Neuronal stem cell (in vitro differentiated cells): ENCODE data around the gene S100P.

Experiments
- DNase-seq: peaks from one replicate; pipeline ENCODE4 v3.0.0-alpha.2; 2013; ENCODE audit warnings: low spot score
- H2AFZ ChIP-seq: one replicate; pipeline ENCODE4 v1.6.1; 2013; ENCODE audit warnings: mild to moderate bottlenecking, low read length, inconsistent platforms
- H2AK5ac ChIP-seq: 2 replicates; pipeline ENCODE4 v1.6.1; 2013; ENCODE audit warnings: low read depth, mild to moderate bottlenecking, inconsistent platforms, low read length, moderate library complexity, mixed read lengths
- H2BK120ac ChIP-seq: 2 replicates; pipeline ENCODE4 v1.6.1; 2013; ENCODE audit warnings: low read depth, mild to moderate bottlenecking, inconsistent platforms, low read length, moderate library complexity, mixed read lengths
- H2BK12ac ChIP-seq: one replicate; pipeline ENCODE4 v1.6.1; 2013; ENCODE audit warnings: low read length, inconsistent platforms
- H2BK15ac ChIP-seq: 2 replicates; pipeline ENCODE4 v1.6.1; 2013; ENCODE audit warnings: mild to moderate bottlenecking, low read length, inconsistent platforms, mixed read lengths
- H2BK5ac ChIP-seq: one replicate; pipeline ENCODE4 v1.6.1; 2013; ENCODE audit warnings: inconsistent platforms, mild to moderate bottlenecking, low read length, moderate library complexity
- H3K14ac ChIP-seq: one replicate; pipeline ENCODE4 v1.6.1; 2013; ENCODE audit warnings: low read length, inconsistent platforms
- H3K18ac ChIP-seq: 2 replicates; pipeline ENCODE4 v1.6.1; 2013; ENCODE audit warnings: low read length, inconsistent platforms
- H3K23ac ChIP-seq: 2 replicates; pipeline ENCODE4 v1.6.1; 2013; ENCODE audit warnings: low read depth, mild to moderate bottlenecking, mixed read lengths, low read length, inconsistent platforms; ENCODE audit not compliant: poor library complexity
- H3K27ac ChIP-seq: replicated peaks from 3 replicates; pipeline ENCODE4 v1.5.1; 2013; ENCODE audit warnings: low read length, inconsistent platforms
- H3K27me3 ChIP-seq, 3 experiments: 2 replicates each; pipeline ENCODE4 v1.6.1; 2013; ENCODE audit warnings: low read length in 3 of 3, mild to moderate bottlenecking in 2 of 3, inconsistent platforms in 1 of 3, low read depth in 1 of 3, mixed read lengths in 1 of 3, moderate library complexity in 1 of 3; ENCODE audit not compliant: control insufficient read depth in 3 of 3, insufficient read depth in 3 of 3
- H3K36me3 ChIP-seq, 2 donors: replicated peaks in 1 of 2; 2 replicates each; pipeline ENCODE4 v1.6.1; 2013; ENCODE audit warnings: low read length in 2 of 2; ENCODE audit not compliant: control insufficient read depth in 2 of 2, insufficient read depth in 2 of 2
- H3K4ac ChIP-seq: 2 replicates; pipeline ENCODE4 v1.6.1; 2013; ENCODE audit warnings: inconsistent platforms, mild to moderate bottlenecking, low read length, moderate library complexity
- H3K4me1 ChIP-seq, 2 donors: 1 replicate in 1 of 2; 2 replicates in 1 of 2; pipeline ENCODE4 v1.6.1; 2013; ENCODE audit warnings: low read length in 2 of 2, low read depth in 1 of 2; ENCODE audit not compliant: control insufficient read depth in 2 of 2, insufficient read depth in 1 of 2
- H3K4me2 ChIP-seq: one replicate; pipeline ENCODE4 v1.6.1; 2013; ENCODE audit warnings: mild to moderate bottlenecking, low read length, inconsistent platforms; ENCODE audit not compliant: insufficient read depth, poor library complexity, severe bottlenecking
- H3K4me3 ChIP-seq, 2 donors: 2 replicates each; pipeline ENCODE4 v1.5.1; 2013; ENCODE audit warnings: low read length in 2 of 2, mild to moderate bottlenecking in 2 of 2, inconsistent platforms in 1 of 2, moderate library complexity in 1 of 2
- H3K79me1 ChIP-seq: one replicate; pipeline ENCODE4 v1.6.1; 2013; ENCODE audit warnings: low read depth, mild to moderate bottlenecking, inconsistent platforms, low read length, moderate library complexity
- H3K9ac ChIP-seq: one replicate; pipeline ENCODE4 v1.6.1; 2013; ENCODE audit warnings: mild to moderate bottlenecking, low read depth, low read length, inconsistent platforms; ENCODE audit not compliant: poor library complexity
- H3K9me3 ChIP-seq, 2 donors: replicated peaks in 1 of 2; 2 replicates each; pipeline versions ENCODE3 to v1.6.1; 2013; ENCODE audit warnings: low read length in 2 of 2, mild to moderate bottlenecking in 2 of 2, inconsistent platforms in 1 of 2, low read depth in 1 of 2, mixed read lengths in 1 of 2, moderate library complexity in 1 of 2; ENCODE audit not compliant: control insufficient read depth in 2 of 2, insufficient read depth in 1 of 2
- H4K8ac ChIP-seq: one replicate; pipeline ENCODE4 v1.6.1; 2013; ENCODE audit warnings: low read depth, mild to moderate bottlenecking, inconsistent platforms, low read length, moderate library complexity
- H4K91ac ChIP-seq: one replicate; pipeline ENCODE4 v1.6.1; 2013; ENCODE audit warnings: low read length, low read depth, mild to moderate bottlenecking, inconsistent platforms; ENCODE audit not compliant: poor library complexity
- WGBS, 2 donors: extraction: QIAGEN DNeasy Blood & Tissue Kit; methylation state at CpG; one replicate each; pipeline ENCODE4 v1.1.7; 2013; ENCODE audit warnings: missing lambda C conversion rate in 2 of 2, mixed read lengths in 1 of 2; ENCODE audit not compliant: insufficient read length in 2 of 2, insufficient replicate concordance in 1 of 2; ENCODE audit errors: extremely low coverage in 2 of 2; 5-methylcytosine and 5-hydroxymethylcytosine counted together

S100P gene

GRCh38 chr4:6697131-6697530, 3.5 kb downstream of the S100P start:
- no peak overlapping the region for H3K4me2 ChIP-seq
- H3K36me3 ChIP-seq = peaks cover 0 to 17% of the 10 kb centered on the region in 2 donors
- H4K91ac ChIP-seq = no peak overlapping the region
- H2AFZ ChIP-seq = no peak overlapping the region
- no peak overlapping the region for H3K23ac ChIP-seq
- H3K4ac ChIP-seq = no peak overlapping the region
- H2BK120ac ChIP-seq = no peak overlapping the region
- no peak overlapping the region for H2BK5ac ChIP-seq
- no peak overlapping the region for H3K18ac ChIP-seq
- no peak overlapping the region for H3K27ac ChIP-seq
- H3K9me3 ChIP-seq = peaks cover 0 to 7% of the 10 kb centered on the region in 2 donors
- no CpG with 5 or more reads among the region's 6 CpGs for WGBS, 2 donors
- H2BK12ac ChIP-seq = no peak overlapping the region
- no peak overlapping the region for H2AK5ac ChIP-seq
- no peak overlapping the region for H2BK15ac ChIP-seq
- H3K79me1 ChIP-seq = peaks cover 2% of the 10 kb centered on the region
- no peak for DNase-seq
- no peak overlapping the region for H3K9ac ChIP-seq
- no peaks in the 10 kb centered on the region for H3K27me3 ChIP-seq
- no peak overlapping the region for H4K8ac ChIP-seq
- no peak overlapping the region for H3K14ac ChIP-seq
- no peak overlapping the region for H3K4me3 ChIP-seq
- no peaks in the 10 kb centered on the region for H3K4me1 ChIP-seq

DNA sequence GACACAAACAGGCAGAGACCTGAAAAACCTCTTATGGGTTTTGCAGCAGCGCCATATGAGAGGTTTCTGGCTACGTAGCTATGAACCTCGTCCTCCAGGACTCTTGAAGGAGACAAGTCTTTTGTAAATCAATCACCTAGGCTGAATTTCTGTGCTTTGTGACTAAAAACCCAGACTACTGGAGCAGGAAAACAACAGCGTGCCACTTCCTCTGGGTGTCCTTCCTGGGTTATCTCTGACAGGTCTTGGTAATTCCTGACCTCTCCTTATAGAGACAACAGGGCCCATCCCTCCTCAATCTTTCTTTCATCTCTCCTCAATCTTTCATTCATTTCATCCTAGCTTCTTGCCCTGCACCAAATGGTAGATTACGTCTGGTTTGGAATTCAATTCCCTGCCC, 5.7 kb downstream of the S100P start:
- Histone ChIP-seq H4K91ac (no peak overlapping the region), H2BK12ac (no peak overlapping the region), H3K4ac (no peak overlapping the region), H2BK5ac (no peak overlapping the region), H3K4me3 (no peak overlapping the region), H3K4me2 (no peak overlapping the region), H3K14ac (no peak overlapping the region), H3K4me1 (no peaks in the 10 kb centered on the region), H4K8ac (no peak overlapping the region), H2BK120ac (no peak overlapping the region), H2AFZ (no peak overlapping the region), H3K36me3 (peaks cover 9 to 37% of the 10 kb centered on the region in 2 donors), H3K23ac (no peak overlapping the region), H2BK15ac (no peak overlapping the region), H3K79me1 (peaks cover 5% of the 10 kb centered on the region), H3K9ac (no peak overlapping the region), H3K27ac (no peak overlapping the region), H3K9me3 (peaks cover 11 to 27% of the 10 kb centered on the region in 2 donors), H3K27me3 (no peaks in the 10 kb centered on the region), H3K18ac (no peak overlapping the region), H2AK5ac (no peak overlapping the region)
- WGBS, 2 donors = no CpG with 5 or more reads among the region's 5 CpGs
- DNase-seq = no peak

GRCh38 chr4:6699903-6700302, 6.2 kb downstream of the S100P start:
- Histone ChIP-seq H3K27ac (no peak overlapping the region), H3K4me2 (no peak overlapping the region), H2BK120ac (no peak overlapping the region), H3K18ac (no peak overlapping the region), H4K8ac (no peak overlapping the region), H2AFZ (no peak overlapping the region), H3K23ac (no peak overlapping the region), H3K4me1 (no peaks in the 10 kb centered on the region), H4K91ac (no peak overlapping the region), H2BK15ac (no peak overlapping the region), H3K4ac (no peak overlapping the region), H3K27me3 (no peaks in the 10 kb centered on the region), H3K9ac (no peak overlapping the region), H2AK5ac (no peak overlapping the region), H3K36me3 (peaks cover 9 to 42% of the 10 kb centered on the region in 2 donors), H2BK5ac (no peak overlapping the region), H3K14ac (no peak overlapping the region), H3K79me1 (peaks cover 4% of the 10 kb centered on the region), H2BK12ac (no peak overlapping the region), H3K4me3 (no peak overlapping the region), H3K9me3 (peaks cover 11 to 32% of the 10 kb centered on the region in 2 donors)
- DNase-seq = no peak
- no CpG with 5 or more reads among the region's 1 CpG for WGBS, 2 donors

- no peak overlapping the region for H3K4ac ChIP-seq
- H3K4me2 ChIP-seq = no peak overlapping the region
- no peak overlapping the region for H2AFZ ChIP-seq
- H4K91ac ChIP-seq = no peak overlapping the region
- H2BK15ac ChIP-seq = no peak overlapping the region
- H3K9me3 ChIP-seq = peaks cover 11 to 47% of the 10 kb centered on the region in 2 donors
- no peaks in the 10 kb centered on the region for H3K4me1 ChIP-seq
- H3K36me3 ChIP-seq = peaks cover 9 to 57% of the 10 kb centered on the region in 2 donors
- H3K27ac ChIP-seq = no peak overlapping the region
- H3K14ac ChIP-seq = no peak overlapping the region
- no peak overlapping the region for H3K9ac ChIP-seq
- no peak overlapping the region for H3K4me3 ChIP-seq
- H2BK120ac ChIP-seq = peak overlapping the region; percentile 47
- H2BK5ac ChIP-seq = no peak overlapping the region
- H4K8ac ChIP-seq = no peak overlapping the region
- peaks cover 4% of the 10 kb centered on the region for H3K79me1 ChIP-seq
- no peak overlapping the region for H3K18ac ChIP-seq
- DNase-seq = no peak
- no peak overlapping the region for H2BK12ac ChIP-seq
- H3K27me3 ChIP-seq = no peaks in the 10 kb centered on the region
- no peak overlapping the region for H2AK5ac ChIP-seq
- no CpG with 5 or more reads among the region's 13 CpGs for WGBS, 2 donors
- no peak overlapping the region for H3K23ac ChIP-seq
These were observed 7.7 kb downstream of the S100P start for GRCh38 chr4:6701371-6701770.
